GM23338 (cell line): ENCODE data around the gene FCER1G. TPM values are rescaled to one million over a fixed set of nuclear protein-coding genes. Genes with fewer than 3 reads are reported as not detected.
"Not testable (repeated sequence)": the region's sequence is repeated elsewhere in the genome, so short reads cannot be mapped to it uniquely, and the experiment has no call there.

Source experiments
- ATAC-seq: fragments of 200-7000 bp; cut with Tn5 transposase; 3 replicates; pipeline ENCODE4 v1.9.1; 2020
- DNase-seq: peaks from one replicate; pipeline ENCODE4 v3.0.0-alpha.2; 2015; ENCODE audit warnings: low spot score
- H2AFZ ChIP-seq: fragments of 200-600 bp; sonication (generic); 2 replicates; pipeline ENCODE4 v1.8.0; 2016; ENCODE audit warnings: antibody characterized with exemption, mild to moderate bottlenecking, moderate library complexity
- H3F3A ChIP-seq: fragments of 200-600 bp; sonication (generic); replicated peaks from 2 replicates; pipeline ENCODE4 v1.8.0; 2017; ENCODE audit warnings: antibody characterized with exemption, mixed run types, low read depth
- H3K27ac ChIP-seq: fragments of 200-600 bp; sonication (generic); 2 replicates; pipeline ENCODE4 v1.6.1; 2016; ENCODE audit warnings: low read depth
- H3K27me3 ChIP-seq: fragments of 200-600 bp; sonication (generic); 2 replicates; pipeline ENCODE4 v1.8.0; 2016; ENCODE audit warnings: mild to moderate bottlenecking, mixed run types, moderate library complexity; ENCODE audit not compliant: insufficient read depth
- H3K36me3 ChIP-seq: fragments of 200-600 bp; sonication (generic); 2 replicates; pipeline ENCODE4 v1.8.0; 2016; ENCODE audit warnings: mild to moderate bottlenecking; ENCODE audit not compliant: insufficient read depth
- H3K4me1 ChIP-seq: fragments of 200-600 bp; sonication (generic); 2 replicates; pipeline ENCODE4 v1.8.0; 2016; ENCODE audit warnings: mild to moderate bottlenecking, moderate library complexity; ENCODE audit not compliant: insufficient read depth
- H3K4me2 ChIP-seq: fragments of 200-600 bp; sonication (generic); 2 replicates; pipeline ENCODE4 v1.7.1; 2017; ENCODE audit warnings: mixed run types
- H3K4me3 ChIP-seq: fragments of 200-600 bp; sonication (generic); 2 replicates; pipeline ENCODE4 v1.6.1; 2016; ENCODE audit warnings: mixed run types
- H3K79me2 ChIP-seq: fragments of 200-600 bp; sonication (generic); replicated peaks from 2 replicates; pipeline ENCODE4 v1.8.0; 2017; ENCODE audit warnings: mild to moderate bottlenecking; ENCODE audit not compliant: insufficient read depth
- H3K9me2 ChIP-seq: fragments of 200-600 bp; sonication (generic); 2 replicates; pipeline ENCODE4 v1.8.0; 2017; ENCODE audit not compliant: insufficient read depth
- H4K20me1 ChIP-seq: fragments of 200-600 bp; sonication (generic); replicated peaks from 2 replicates; pipeline ENCODE4 v1.8.0; 2017; ENCODE audit warnings: mild to moderate bottlenecking; ENCODE audit not compliant: insufficient read depth
- H3K27ac Mint-ChIP-seq: 2 replicates; pipeline ENCODE4 v1.8.0; 2020; ENCODE audit warnings: inconsistent platforms, mild to moderate bottlenecking, moderate library complexity, mixed read lengths
- H3K27me3 Mint-ChIP-seq: 3 replicates; pipeline ENCODE4 v1.8.0; 2022; ENCODE audit warnings: low read depth, mild to moderate bottlenecking, moderate library complexity, mixed read lengths, inconsistent platforms; ENCODE audit not compliant: insufficient read depth, poor library complexity
- H3K36me3 Mint-ChIP-seq: 3 replicates; pipeline ENCODE4 v1.8.0; 2021; ENCODE audit warnings: low read depth, mild to moderate bottlenecking, inconsistent platforms, moderate library complexity, mixed read lengths
- H3K4me1 Mint-ChIP-seq: 3 replicates; pipeline ENCODE4 v1.8.0; 2020; ENCODE audit warnings: mild to moderate bottlenecking, inconsistent platforms, mixed read lengths
- H3K4me3 Mint-ChIP-seq: 3 replicates; pipeline ENCODE4 v1.8.0; 2021; ENCODE audit warnings: moderate library complexity, mild to moderate bottlenecking, inconsistent platforms, mixed read lengths
- H3K9me3 Mint-ChIP-seq: 3 replicates; pipeline ENCODE4 v1.8.0; 2020; ENCODE audit warnings: moderate library complexity, mild to moderate bottlenecking, inconsistent platforms, mixed read lengths
- CREB1 ChIP-seq: fragments of 250-450 bp; sonication (Bioruptor Pico); IDR thresholded peaks from 2 replicates; pipeline ENCODE4 v1.5.0; 2020; ENCODE audit warnings: low read depth, mild to moderate bottlenecking, moderate library complexity
- ETS1 ChIP-seq: IDR thresholded peaks from 2 replicates; pipeline ENCODE4 v1.6.1; 2016; ENCODE audit warnings: antibody characterized with exemption
- EZH2 ChIP-seq: fragments of 200-600 bp; sonication (generic); IDR thresholded peaks from one replicate; pipeline ENCODE4 v1.8.0; 2017; ENCODE audit warnings: antibody characterized with exemption, mild to moderate bottlenecking, low read depth; ENCODE audit not compliant: unreplicated experiment
- EZH2phosphoT487 ChIP-seq: fragments of 200-600 bp; sonication (generic); IDR thresholded peaks from one replicate; pipeline ENCODE4 v1.8.1; 2018; ENCODE audit warnings: antibody characterized with exemption; ENCODE audit not compliant: unreplicated experiment
- JUNB ChIP-seq: IDR thresholded peaks from one replicate; pipeline ENCODE4 v1.6.1; 2016; ENCODE audit warnings: antibody characterized with exemption; ENCODE audit not compliant: unreplicated experiment
- NANOG ChIP-seq: IDR thresholded peaks from 2 replicates; pipeline ENCODE4 v1.6.1; 2016; ENCODE audit warnings: antibody characterized with exemption, borderline replicate concordance
- POLR2AphosphoS5 ChIP-seq: IDR thresholded peaks from 2 replicates; pipeline ENCODE4 v1.6.1; 2016; ENCODE audit warnings: antibody characterized with exemption, low read depth
- STAT1 ChIP-seq: IDR thresholded peaks from one replicate; pipeline ENCODE4 v1.6.1; 2016; ENCODE audit warnings: antibody characterized with exemption; ENCODE audit not compliant: unreplicated experiment
- ZNF114 ChIP-seq: fragments of 250-450 bp; sonication (Bioruptor Pico); IDR thresholded peaks from 2 replicates; pipeline ENCODE4 v1.5.0; 2020; ENCODE audit warnings: mild to moderate bottlenecking, moderate library complexity
- ZNF331 ChIP-seq: fragments of 250-450 bp; sonication (Bioruptor Pico); IDR thresholded peaks from 2 replicates; pipeline ENCODE4 v1.5.0; 2020; ENCODE audit warnings: low read depth, mild to moderate bottlenecking, moderate library complexity
- polyA plus RNA-seq: library from polyadenylated mRNA; unstranded; fragments of >200 nt; fragmentation: Nextera tagmentation; extraction: Ambion mirVana; gene quantifications from 2 replicates; pipeline ENCODE4 v1.2.1, GENCODE V29; 2016
- total RNA-seq: library from RNA; depleted of rRNA; stranded (reverse); fragments of >200 nt; shearing (Covaris generic); gene quantifications from 2 replicates; pipeline ENCODE4 v1.2.3, GENCODE V29; 2014
- TF ChIP-seq, protein P1 (sequence below), 2 experiments: fragments of 200-600 bp in 1 of 2; sonication (generic) in 1 of 2; conservative IDR thresholded peaks; 2 replicates each; pipeline versions ENCODE4 v1.5.1 to v1.6.1; 2016 to 2017; ENCODE audit warnings: antibody characterized with exemption in 2 of 2, low read depth in 2 of 2, mild to moderate bottlenecking in 2 of 2, moderate library complexity in 1 of 2
- TF ChIP-seq, protein P2 (sequence below): IDR thresholded peaks from one replicate; pipeline ENCODE4 v1.6.1; 2018; ENCODE audit warnings: antibody characterized with exemption; ENCODE audit not compliant: unreplicated experiment

The FCER1G gene
- total and polyA plus RNA-seq, 2 experiments from 2014 or later, result 1.1 TPM; not detected in 1

DNA sequence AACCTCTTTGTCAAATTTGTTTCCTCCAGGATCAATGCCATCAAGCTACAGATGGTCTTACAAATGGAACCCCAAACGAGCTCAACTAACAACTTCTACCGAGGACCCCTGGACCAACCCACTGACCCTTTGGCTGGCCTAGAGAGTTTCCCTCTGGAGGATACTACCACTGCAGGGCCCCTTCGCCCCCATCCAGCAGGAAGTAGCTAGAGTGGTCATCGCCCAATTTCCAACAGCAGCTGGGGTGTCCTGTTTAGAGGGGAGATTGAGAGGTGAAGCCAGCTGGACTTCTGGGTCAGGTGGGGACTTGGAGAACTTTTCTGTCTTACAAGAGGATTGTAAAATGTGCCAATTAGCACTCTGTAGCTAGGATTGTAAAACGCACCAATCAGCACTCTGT lies 42.0 kb downstream of the FCER1G start:
- H3F3A ChIP-seq, H4K20me1 ChIP-seq, H3K36me3 ChIP-seq, H3K4me1 ChIP-seq, H3K4me2 ChIP-seq, DNase-seq, H3K27ac ChIP-seq, H3K27ac Mint-ChIP-seq, H3K4me3 ChIP-seq, ATAC-seq, H3K4me3 Mint-ChIP-seq, H3K9me2 ChIP-seq, H3K79me2 ChIP-seq, H2AFZ ChIP-seq: not testable (repeated sequence)
- Mint-ChIP-seq H3K27me3 (peaks cover 42% of the 10 kb centered on the region), H3K36me3 (peaks cover 16% of the 10 kb centered on the region), H3K4me1 (peaks cover 21% of the 10 kb centered on the region), H3K9me3 (peaks cover 28% of the 10 kb centered on the region)
- H3K27me3 ChIP-seq, result peaks cover 38% of the 10 kb centered on the region

GRCh38 chr1:161258439-161259344 lies 43.6 kb downstream of the FCER1G start, which contains the start of gene PCP4L1:
Gene PCP4L1 (plus strand): TSS chr1:161258745. CDS start chr1:161258975, 230 bp downstream.
- Mint-ChIP-seq H3K4me1 (peaks cover 21% of the 10 kb centered on the region), H3K36me3 (peaks cover 16% of the 10 kb centered on the region), H3K4me3 (peak within 1 kb of the TSS; percentile 62), H3K9me3 (peaks cover 28% of the 10 kb centered on the region), H3K27ac (no peak within 1 kb of the TSS), H3K27me3 (peaks cover 42% of the 10 kb centered on the region)
- H3K4me3 ChIP-seq, result peak within 1 kb of the TSS; percentile 62
- DNase-seq (peak; percentile 98), ATAC-seq (peak; percentile 96)
- H3K9me2 ChIP-seq, result no peaks in the 10 kb centered on the region
- H3K36me3 ChIP-seq, result peaks cover 7% of the 10 kb centered on the region; the same call in 1 of the 2 replicates
- H4K20me1 ChIP-seq, result no peaks in the 10 kb centered on the region
- no peaks in the 10 kb centered on the region for H3K79me2 ChIP-seq
- TF ChIP-seq EZH2phosphoT487, result no peak
- no peak for TF ChIP-seq ETS1
- TF ChIP-seq JUNB, result no peak
- 0 out of 2 replicates have a peak, but pooled peaks have one; percentile 11 for TF ChIP-seq CREB1 (CRISPR knock-in tag)
- peak; percentile 47; the same call in 1 of the 2 replicates for TF ChIP-seq POLR2AphosphoS5
- no peak for TF ChIP-seq EZH2
- peak; percentile 95 for TF ChIP-seq ZNF114
- TF ChIP-seq NANOG, result no peak
- TF ChIP-seq, protein P1, sequence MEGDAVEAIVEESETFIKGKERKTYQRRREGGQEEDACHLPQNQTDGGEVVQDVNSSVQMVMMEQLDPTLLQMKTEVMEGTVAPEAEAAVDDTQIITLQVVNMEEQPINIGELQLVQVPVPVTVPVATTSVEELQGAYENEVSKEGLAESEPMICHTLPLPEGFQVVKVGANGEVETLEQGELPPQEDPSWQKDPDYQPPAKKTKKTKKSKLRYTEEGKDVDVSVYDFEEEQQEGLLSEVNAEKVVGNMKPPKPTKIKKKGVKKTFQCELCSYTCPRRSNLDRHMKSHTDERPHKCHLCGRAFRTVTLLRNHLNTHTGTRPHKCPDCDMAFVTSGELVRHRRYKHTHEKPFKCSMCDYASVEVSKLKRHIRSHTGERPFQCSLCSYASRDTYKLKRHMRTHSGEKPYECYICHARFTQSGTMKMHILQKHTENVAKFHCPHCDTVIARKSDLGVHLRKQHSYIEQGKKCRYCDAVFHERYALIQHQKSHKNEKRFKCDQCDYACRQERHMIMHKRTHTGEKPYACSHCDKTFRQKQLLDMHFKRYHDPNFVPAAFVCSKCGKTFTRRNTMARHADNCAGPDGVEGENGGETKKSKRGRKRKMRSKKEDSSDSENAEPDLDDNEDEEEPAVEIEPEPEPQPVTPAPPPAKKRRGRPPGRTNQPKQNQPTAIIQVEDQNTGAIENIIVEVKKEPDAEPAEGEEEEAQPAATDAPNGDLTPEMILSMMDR (conservative IDR thresholded peaks at IDR 0.05; ENCODE audit: low read depth in 2 of 2), result no peak
- TF ChIP-seq, protein P2, sequence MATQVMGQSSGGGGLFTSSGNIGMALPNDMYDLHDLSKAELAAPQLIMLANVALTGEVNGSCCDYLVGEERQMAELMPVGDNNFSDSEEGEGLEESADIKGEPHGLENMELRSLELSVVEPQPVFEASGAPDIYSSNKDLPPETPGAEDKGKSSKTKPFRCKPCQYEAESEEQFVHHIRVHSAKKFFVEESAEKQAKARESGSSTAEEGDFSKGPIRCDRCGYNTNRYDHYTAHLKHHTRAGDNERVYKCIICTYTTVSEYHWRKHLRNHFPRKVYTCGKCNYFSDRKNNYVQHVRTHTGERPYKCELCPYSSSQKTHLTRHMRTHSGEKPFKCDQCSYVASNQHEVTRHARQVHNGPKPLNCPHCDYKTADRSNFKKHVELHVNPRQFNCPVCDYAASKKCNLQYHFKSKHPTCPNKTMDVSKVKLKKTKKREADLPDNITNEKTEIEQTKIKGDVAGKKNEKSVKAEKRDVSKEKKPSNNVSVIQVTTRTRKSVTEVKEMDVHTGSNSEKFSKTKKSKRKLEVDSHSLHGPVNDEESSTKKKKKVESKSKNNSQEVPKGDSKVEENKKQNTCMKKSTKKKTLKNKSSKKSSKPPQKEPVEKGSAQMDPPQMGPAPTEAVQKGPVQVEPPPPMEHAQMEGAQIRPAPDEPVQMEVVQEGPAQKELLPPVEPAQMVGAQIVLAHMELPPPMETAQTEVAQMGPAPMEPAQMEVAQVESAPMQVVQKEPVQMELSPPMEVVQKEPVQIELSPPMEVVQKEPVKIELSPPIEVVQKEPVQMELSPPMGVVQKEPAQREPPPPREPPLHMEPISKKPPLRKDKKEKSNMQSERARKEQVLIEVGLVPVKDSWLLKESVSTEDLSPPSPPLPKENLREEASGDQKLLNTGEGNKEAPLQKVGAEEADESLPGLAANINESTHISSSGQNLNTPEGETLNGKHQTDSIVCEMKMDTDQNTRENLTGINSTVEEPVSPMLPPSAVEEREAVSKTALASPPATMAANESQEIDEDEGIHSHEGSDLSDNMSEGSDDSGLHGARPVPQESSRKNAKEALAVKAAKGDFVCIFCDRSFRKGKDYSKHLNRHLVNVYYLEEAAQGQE, result no peak
- TF ChIP-seq STAT1, result no peak
- no peak for TF ChIP-seq ZNF331 (CRISPR knock-in tag)
- H3K4me2 ChIP-seq, result peak within 1 kb of the TSS; percentile 81
- peak within 1 kb of the TSS; percentile 84 for H2AFZ ChIP-seq
- peaks cover 38% of the 10 kb centered on the region for H3K27me3 ChIP-seq
- H3F3A ChIP-seq, result 0 out of 2 replicates have a peak, but pooled peaks cover 7% of the 10 kb centered on the region
- H3K27ac ChIP-seq, result no peak within 1 kb of the TSS
- H3K4me1 ChIP-seq, result peaks cover 8% of the 10 kb centered on the region
